Esophagus muscularis mucosa (tissue), 4 donors: ENCODE data around the gene ADAT3. TPM values are rescaled to one million over a fixed set of nuclear protein-coding genes. Genes with fewer than 3 reads are reported as not detected.
A peak's percentile ranks its signal among the peaks of the same experiment; 100 is the strongest.

Source experiments
- DNase-seq: peaks from one replicate; pipeline ENCODE4 v3.0.0-alpha.2; 2017; ENCODE audit errors: extremely low spot score
- H3K27ac ChIP-seq, 4 donors: fragments of 200-600 bp; sonication (generic); replicated peaks in 1 of 4; 1 replicate in 3 of 4; 2 replicates in 1 of 4; pipeline ENCODE4 v1.5.1; 2016 to 2019; ENCODE audit warnings: mild to moderate bottlenecking in 1 of 4
- H3K27me3 ChIP-seq, 4 donors: fragments of 200-600 bp; sonication (generic); one replicate each; pipeline versions ENCODE4 v1.5.1 to v1.6.0; 2016 to 2019
- H3K36me3 ChIP-seq, 4 donors: fragments of 200-600 bp; sonication (generic); one replicate each; pipeline ENCODE4 v1.5.1; 2016 to 2019
- H3K4me1 ChIP-seq, 4 donors: fragments of 200-600 bp; sonication (generic); one replicate each; pipeline ENCODE4 v1.5.1; 2016 to 2019
- H3K4me3 ChIP-seq, 4 donors: fragments of 200-600 bp; sonication (generic); 1 replicate in 2 of 4; 2 replicates in 2 of 4; pipeline ENCODE4 v1.5.1; 2016 to 2019; ENCODE audit warnings: mild to moderate bottlenecking in 4 of 4, moderate library complexity in 1 of 4
- H3K9me3 ChIP-seq, 4 donors: fragments of 200-600 bp; sonication (generic); 1 replicate in 3 of 4; 2 replicates in 1 of 4; pipeline ENCODE4 v1.5.1; 2016 to 2019
- EP300 ChIP-seq: sonication (generic); formaldehyde crosslinking; IDR thresholded peaks from one replicate; pipeline ENCODE4 v1.6.1; 2017; ENCODE audit warnings: antibody characterized with exemption
- POLR2A ChIP-seq: fragments of 450-650 bp; IDR thresholded peaks from one replicate; pipeline ENCODE4 v1.6.1; 2017; ENCODE audit warnings: antibody characterized with exemption, moderate library complexity, mild to moderate bottlenecking, low read depth
- POLR2AphosphoS5 ChIP-seq, 2 donors: sonication (generic); formaldehyde crosslinking; IDR thresholded peaks; one replicate each; pipeline ENCODE4 v1.6.1; 2017; ENCODE audit warnings: antibody characterized with exemption in 2 of 2
- WGBS: methylation state at CpG from one replicate; pipeline ENCODE4 v1.1.5; 2018; 5-methylcytosine and 5-hydroxymethylcytosine counted together
- intact Hi-C: fragments of 100-400 bp; cut with DNase I; formaldehyde crosslinking; loops from one replicate; pipeline ENCODE4 v1.15.1; 2023
- total RNA-seq, 4 donors: library from RNA; depleted of rRNA; stranded (reverse); fragments of >200 nt; gene quantifications; one replicate each; pipeline versions ENCODE4 v1.1.0 to v1.2.1, GENCODE V29; 2016
- TF ChIP-seq, protein P1 (sequence below), 3 experiments: fragments of 200-600 bp in 2 of 3; fragments of 450-650 bp in 1 of 3; sonication (generic) in 2 of 3; IDR thresholded peaks; one replicate each; pipeline ENCODE4 v1.5.1; 2017 to 2019; ENCODE audit warnings: antibody characterized with exemption in 3 of 3, mild to moderate bottlenecking in 2 of 3, moderate library complexity in 1 of 3

The ADAT3 gene
- total RNA-seq, 4 donors from 2014 or later: 3.8 to 5.6 (median 4.4) TPM

DNA sequence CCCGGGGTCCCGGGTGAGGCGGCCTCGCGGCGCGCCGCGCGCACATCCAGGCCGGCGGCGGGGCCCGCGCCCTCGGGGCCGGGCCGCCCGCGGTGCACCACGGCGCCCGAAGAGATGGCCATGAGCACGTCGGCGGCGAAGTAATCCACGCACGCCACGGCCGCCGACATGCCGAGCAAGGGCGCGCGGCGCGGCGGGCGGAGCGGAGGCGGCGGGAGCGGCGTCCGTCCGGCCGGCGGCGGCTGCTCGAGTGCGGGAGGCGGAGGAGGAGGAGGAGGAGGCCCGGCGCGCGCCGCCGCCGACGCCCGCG, 41.9 kb upstream of the ADAT3 start, which contains the start of gene KLF16:
TSS of gene KLF16 (minus strand) at position 252 of the 310 bp plus-strand sequence. CDS start at position 170, 82 bp downstream.
- peaks cover 0 to 40% (median 5%) of the 10 kb centered on the region in 4 donors for H3K27me3 ChIP-seq
- TF ChIP-seq POLR2AphosphoS5 (IDR thresholded peaks at IDR 0.05) (no peak), POLR2A (no peak), EP300 (no peak)
- TF ChIP-seq, protein P1, sequence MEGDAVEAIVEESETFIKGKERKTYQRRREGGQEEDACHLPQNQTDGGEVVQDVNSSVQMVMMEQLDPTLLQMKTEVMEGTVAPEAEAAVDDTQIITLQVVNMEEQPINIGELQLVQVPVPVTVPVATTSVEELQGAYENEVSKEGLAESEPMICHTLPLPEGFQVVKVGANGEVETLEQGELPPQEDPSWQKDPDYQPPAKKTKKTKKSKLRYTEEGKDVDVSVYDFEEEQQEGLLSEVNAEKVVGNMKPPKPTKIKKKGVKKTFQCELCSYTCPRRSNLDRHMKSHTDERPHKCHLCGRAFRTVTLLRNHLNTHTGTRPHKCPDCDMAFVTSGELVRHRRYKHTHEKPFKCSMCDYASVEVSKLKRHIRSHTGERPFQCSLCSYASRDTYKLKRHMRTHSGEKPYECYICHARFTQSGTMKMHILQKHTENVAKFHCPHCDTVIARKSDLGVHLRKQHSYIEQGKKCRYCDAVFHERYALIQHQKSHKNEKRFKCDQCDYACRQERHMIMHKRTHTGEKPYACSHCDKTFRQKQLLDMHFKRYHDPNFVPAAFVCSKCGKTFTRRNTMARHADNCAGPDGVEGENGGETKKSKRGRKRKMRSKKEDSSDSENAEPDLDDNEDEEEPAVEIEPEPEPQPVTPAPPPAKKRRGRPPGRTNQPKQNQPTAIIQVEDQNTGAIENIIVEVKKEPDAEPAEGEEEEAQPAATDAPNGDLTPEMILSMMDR (IDR thresholded peaks at IDR 0.05): no peak
- H3K4me3 ChIP-seq: peak within 1 kb of the TSS; percentile 72 to 94 (median 80)
- H3K9me3 ChIP-seq: no peaks in the 10 kb centered on the region
- peaks cover 36 to 62% (median 55%) of the 10 kb centered on the region in 4 donors for H3K4me1 ChIP-seq
- WGBS: 0% methylated on average over 14 of the region's 63 CpGs
- intact Hi-C loops: no loop called here
- no peak for DNase-seq
- peak within 1 kb of the TSS; percentile 77 to 94 (median 90) for H3K27ac ChIP-seq
- no peaks in the 10 kb centered on the region for H3K36me3 ChIP-seq

DNA sequence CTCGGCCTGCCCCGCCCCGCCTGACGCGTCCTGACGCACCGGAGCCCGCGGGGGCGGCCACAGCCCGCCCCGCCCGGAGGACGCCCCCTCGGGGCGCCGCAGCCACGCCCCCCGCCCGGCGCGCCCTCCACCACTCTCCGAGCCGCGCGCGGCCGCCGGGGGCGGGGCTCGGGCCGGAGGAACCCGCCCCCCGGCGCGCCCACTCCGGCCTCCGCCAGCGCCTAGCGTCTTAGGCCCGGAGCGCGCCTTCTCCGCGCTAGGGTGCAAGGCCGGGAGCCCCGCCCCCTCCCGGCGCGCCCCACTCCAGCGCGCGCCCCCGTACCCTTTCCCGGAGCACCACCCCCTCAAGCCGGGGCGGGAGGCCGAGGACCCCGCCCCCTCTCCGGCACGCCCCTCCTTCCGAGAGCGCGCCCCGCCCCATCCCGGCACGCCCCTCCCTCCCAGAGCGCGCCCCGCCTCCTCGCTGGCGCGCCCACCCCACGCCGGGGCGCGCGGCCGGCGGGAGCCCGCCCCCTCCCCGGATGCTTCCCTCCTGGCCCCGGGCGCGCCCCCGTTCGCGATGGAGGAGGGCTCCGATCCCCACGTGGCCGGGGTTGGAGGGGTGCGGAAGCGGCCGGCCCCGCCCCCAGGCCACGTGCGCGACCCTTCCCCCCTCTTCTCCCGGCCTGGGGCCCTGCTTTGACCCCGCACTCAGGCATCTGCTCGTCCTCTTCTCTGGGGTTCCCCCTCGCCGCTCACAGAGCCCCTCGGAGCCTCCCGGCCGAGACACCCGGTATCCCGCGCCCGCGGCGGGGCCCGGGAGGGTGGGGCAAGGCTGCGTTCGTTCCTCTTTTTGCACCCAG, 41.3 kb upstream of the ADAT3 start:
- intact Hi-C loops: no loop called here
- no CpG with 5 or more reads among the region's 115 CpGs for WGBS
- Histone ChIP-seq H3K36me3 (no peaks in the 10 kb centered on the region), H3K4me1 (peaks cover 34 to 56% (median 49%) of the 10 kb centered on the region in 4 donors), H3K9me3 (no peaks in the 10 kb centered on the region), H3K4me3 (peak overlapping the region; percentile 72 to 94 (median 80)), H3K27ac (peak overlapping the region; percentile 77 to 94 (median 90)), H3K27me3 (peaks cover 0 to 34% (median 5%) of the 10 kb centered on the region in 4 donors)
- TF ChIP-seq POLR2AphosphoS5 (IDR thresholded peaks at IDR 0.05): peak; percentile 4 to 45
- TF ChIP-seq, protein P1 (IDR thresholded peaks at IDR 0.05): no peak
- TF ChIP-seq POLR2A: peak; percentile 32
- TF ChIP-seq EP300: no peak
- DNase-seq: no peak

DNA sequence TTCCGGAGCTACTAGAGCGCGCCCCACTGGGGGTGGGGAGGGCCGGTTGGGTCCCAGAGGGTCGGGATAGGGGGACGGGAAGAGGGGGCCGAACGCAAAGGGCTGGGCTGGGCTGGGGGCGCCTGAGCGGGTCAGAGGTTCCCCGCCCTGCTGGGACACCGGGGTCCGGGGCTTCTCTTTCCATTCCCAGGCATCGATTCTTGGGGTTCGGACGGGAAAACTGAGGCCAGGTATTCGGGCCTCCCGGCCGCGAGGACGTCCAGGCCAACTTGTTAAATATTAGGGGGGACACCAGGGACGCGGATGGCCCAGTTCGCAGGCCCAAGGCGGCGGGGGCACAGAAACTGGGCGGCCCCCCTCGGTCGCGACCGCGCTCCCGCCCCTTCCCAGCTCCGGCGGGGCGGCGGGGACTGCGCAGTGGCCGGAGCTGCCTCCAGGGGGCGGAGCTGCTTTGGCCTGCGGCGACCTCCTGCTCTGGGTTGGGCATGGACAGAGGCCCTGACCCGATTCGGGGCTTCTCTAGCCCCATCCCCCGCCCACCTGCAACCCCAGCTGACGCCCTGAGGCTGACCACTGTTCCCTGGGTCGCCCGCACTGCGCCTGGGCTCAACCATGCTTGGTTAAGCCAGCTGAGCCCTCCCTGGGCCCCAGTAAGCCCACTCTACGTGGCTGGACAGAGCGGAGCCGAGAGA, 40.6 kb upstream of the ADAT3 start:
- intact Hi-C loops: no loop called here

DNA sequence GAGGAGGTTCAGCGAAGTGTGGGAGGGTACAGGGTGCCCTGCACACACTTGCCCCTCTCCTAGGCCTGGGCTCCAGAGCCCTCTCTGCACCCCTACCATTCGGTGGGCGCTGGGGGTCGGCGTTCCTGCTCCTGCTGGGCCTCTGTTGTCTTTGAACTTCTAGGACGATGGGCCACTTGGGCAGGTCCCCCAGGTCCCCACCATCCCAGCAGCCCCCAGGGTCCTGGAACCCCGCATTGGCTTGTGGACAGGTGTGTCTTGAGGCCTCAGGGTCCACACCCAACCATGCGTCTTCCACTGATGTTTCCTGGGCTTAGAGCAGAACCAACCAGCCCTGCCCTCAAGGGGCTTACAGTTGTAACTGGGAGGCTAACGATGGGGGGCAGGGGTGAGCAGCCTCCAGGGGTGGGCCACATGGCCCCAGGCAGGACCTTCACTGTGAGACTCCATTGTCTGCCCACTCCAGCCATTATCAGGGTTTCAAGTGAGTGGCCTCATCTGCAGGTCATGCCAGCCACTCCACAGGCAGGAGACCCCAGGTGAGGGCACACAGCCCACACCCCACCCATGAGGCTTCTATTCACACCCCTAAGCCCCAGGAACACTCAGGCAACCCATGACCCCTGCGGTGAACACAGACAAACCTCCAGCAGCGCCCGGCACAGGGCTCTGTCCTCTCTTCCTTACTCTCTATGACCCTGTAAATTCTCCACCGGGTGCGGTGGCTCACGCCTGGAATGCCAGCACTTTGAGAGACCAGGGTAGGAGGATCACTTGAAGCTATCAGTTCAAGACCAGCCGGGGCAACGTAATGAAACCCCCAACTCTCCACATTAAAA, 39.8 kb upstream of the ADAT3 start:
- intact Hi-C loops: no loop called here
- H3K27ac ChIP-seq: peak overlapping the region; percentile 77 to 94 (median 90)
- H3K4me1 ChIP-seq: peaks cover 24 to 41% (median 34%) of the 10 kb centered on the region in 4 donors
- H3K9me3 ChIP-seq: no peaks in the 10 kb centered on the region
- DNase-seq: no peak
- 94% methylated on average over 13 of the region's 17 CpGs for WGBS
- H3K36me3 ChIP-seq: peaks cover 0 to 4% (median 1%) of the 10 kb centered on the region in 4 donors
- TF ChIP-seq, protein P1 (IDR thresholded peaks at IDR 0.05): no peak
- TF ChIP-seq EP300: no peak
- H3K4me3 ChIP-seq: peak overlapping the region; percentile 72 to 94 (median 80)
- H3K27me3 ChIP-seq: peaks cover 0 to 19% (median 0%) of the 10 kb centered on the region in 4 donors

More for the DNA sequence above, 40.6 kb upstream of the ADAT3 start:
- H3K9me3 ChIP-seq: no peaks in the 10 kb centered on the region
- no peaks in the 10 kb centered on the region for H3K36me3 ChIP-seq
- peak in 1 of 2 donors; percentile 64 for TF ChIP-seq POLR2AphosphoS5 (IDR thresholded peaks at IDR 0.05)
- TF ChIP-seq POLR2A: no peak
- TF ChIP-seq, protein P1 (IDR thresholded peaks at IDR 0.05): peak; percentile 74 to 83 (median 81)
- no peak for TF ChIP-seq EP300
- peak overlapping the region; percentile 72 to 94 (median 80) for H3K4me3 ChIP-seq
- no peak for DNase-seq
- H3K27me3 ChIP-seq: peaks cover 0 to 27% (median 3%) of the 10 kb centered on the region in 4 donors
- peak overlapping the region; percentile 77 to 94 (median 90) for H3K27ac ChIP-seq
- WGBS: 5% methylated on average over 26 of the region's 52 CpGs
- H3K4me1 ChIP-seq: peaks cover 32 to 49% (median 41%) of the 10 kb centered on the region in 4 donors
